ENCODE results near the gene ARHGAP1. TPM values are rescaled to one million over a fixed set of nuclear protein-coding genes. Genes with fewer than 3 reads are reported as not detected.

The ARHGAP1 gene
- total and polyA plus RNA-seq, 3 experiments from 2014 or later, result 56.8 to 76.1 (median 56.8) TPM

- CTCF ChIA-PET, result interaction anchor here (0.7 to 0.9 kb wide), 2 partner anchors 8 to 22 kb away, joined by 3 read pairs; partner anchors contain the start of gene ATG13
Measured at GRCh38 chr11:46640036-46640788, 60.2 kb downstream of the ARHGAP1 start.

DNA sequence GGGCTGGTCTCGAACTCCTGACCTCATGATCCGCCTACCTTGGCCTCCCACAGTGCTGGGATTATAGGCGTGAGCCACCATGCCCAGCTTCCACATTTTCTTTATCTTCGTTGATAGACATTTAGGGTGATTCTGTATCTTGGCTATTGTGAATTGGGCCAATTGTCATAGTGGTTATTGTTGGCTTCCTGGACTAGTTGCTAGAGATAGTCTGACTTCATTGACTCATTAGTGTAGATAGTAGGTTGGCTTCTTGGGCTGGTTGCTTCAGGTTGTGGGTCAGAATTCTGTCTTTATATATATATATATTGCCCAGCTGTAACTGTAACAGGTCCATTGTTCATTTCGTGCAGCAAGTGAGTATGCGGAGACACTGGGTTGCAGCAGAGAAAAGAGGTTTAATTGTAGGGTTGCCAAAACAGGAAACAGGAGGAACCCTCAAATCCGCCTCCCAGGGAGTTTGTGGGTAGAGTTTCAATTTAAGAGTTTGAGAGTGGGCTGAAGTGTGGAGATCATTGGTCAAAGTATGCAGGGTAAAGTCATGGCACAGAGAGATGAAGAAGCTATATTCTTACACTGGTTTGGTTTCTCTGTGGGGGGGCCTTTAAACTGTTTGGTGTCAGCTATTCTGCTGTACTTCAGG lies 61.1 kb downstream of the ARHGAP1 start:
- H3K4me3 Mint-ChIP-seq, result peak overlapping the region in 1 of 7 donors; percentile 49
- Histone ChIP-seq H3K9me3 (ENCODE audit: low read length) (no peaks in the 10 kb centered on the region), H3K27me3 (ENCODE audit: insufficient read depth, low read length, poor library complexity, severe bottlenecking) (no peaks in the 10 kb centered on the region), H3K4me1 (ENCODE audit: insufficient read depth, low read length) (no peaks in the 10 kb centered on the region), H3K36me3 (ENCODE audit: insufficient read depth, low read length) (peaks cover 20% of the 10 kb centered on the region), H3K4me3 (ENCODE audit: low read length) (no peak overlapping the region), H3K27ac (ENCODE audit: low read depth, low read length) (no peak overlapping the region)
- no peak for DNase-seq
- POLR2A ChIA-PET, result no interaction called here
- peak overlapping the region in 3 of 8 donors; percentile 43 to 59 (median 43) for H3K27ac Mint-ChIP-seq
- H3K27me3 Mint-ChIP-seq, result no peaks in the 10 kb centered on the region
- CTCF ChIA-PET, result interaction anchor here (0.7 to 0.9 kb wide), 2 partner anchors 9 to 22 kb away, joined by 3 read pairs; partner anchors contain the start of gene ATG13
- no peaks in the 10 kb centered on the region for H3K9me3 Mint-ChIP-seq
- H3K36me3 Mint-ChIP-seq, result peaks cover 7 to 56% (median 25%) of the 10 kb centered on the region in 3 donors
- H3K4me1 Mint-ChIP-seq, result peaks cover 21 to 44% (median 29%) of the 10 kb centered on the region in 3 donors

More at GRCh38 chr11:46640036-46640788, 60.2 kb downstream of the ARHGAP1 start:
- Mint-ChIP-seq H3K4me3 (no peak overlapping the region), H3K27ac (peak overlapping the region in 6 of 8 donors; percentile 22 to 42 (median 32)), H3K36me3 (peaks cover 11 to 63% (median 28%) of the 10 kb centered on the region in 3 donors), H3K4me1 (peaks cover 25 to 44% (median 29%) of the 10 kb centered on the region in 3 donors), H3K27me3 (no peaks in the 10 kb centered on the region), H3K9me3 (no peaks in the 10 kb centered on the region)
- H3K4me1 ChIP-seq (ENCODE audit: insufficient read depth, low read length), result no peaks in the 10 kb centered on the region
- POLR2A ChIA-PET, result no interaction called here
- no peaks in the 10 kb centered on the region for H3K27me3 ChIP-seq (ENCODE audit: insufficient read depth, low read length, poor library complexity, severe bottlenecking)
- DNase-seq, result no peak
- H3K4me3 ChIP-seq (ENCODE audit: low read length), result no peak overlapping the region
- no peaks in the 10 kb centered on the region for H3K9me3 ChIP-seq (ENCODE audit: low read length)
- no peak overlapping the region for H3K27ac ChIP-seq (ENCODE audit: low read depth, low read length)
- peaks cover 29% of the 10 kb centered on the region for H3K36me3 ChIP-seq (ENCODE audit: insufficient read depth, low read length)

DNA sequence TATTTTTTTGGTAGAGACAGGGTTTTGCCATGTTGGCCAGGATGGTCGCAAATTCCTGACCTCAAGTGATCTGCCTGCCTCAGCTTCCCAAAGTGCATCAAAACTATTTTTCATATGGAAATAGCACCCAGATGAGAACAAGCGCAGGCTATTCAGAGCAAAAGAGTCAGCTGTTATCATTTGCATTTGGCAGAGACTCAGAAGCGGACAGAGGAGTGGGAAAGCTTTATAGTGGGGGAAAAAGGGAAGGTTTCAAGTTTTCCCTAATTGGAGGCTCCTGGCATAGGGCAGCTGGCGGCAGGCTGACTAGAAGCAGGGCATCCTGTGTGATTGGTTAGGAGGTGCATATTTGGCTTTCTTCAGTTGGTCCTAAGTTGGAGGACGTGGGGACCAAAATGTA lies 62.9 kb downstream of the ARHGAP1 start:
- Histone ChIP-seq H3K27ac (ENCODE audit: low read depth, low read length) (no peak overlapping the region), H3K4me3 (ENCODE audit: low read length) (no peak overlapping the region), H3K36me3 (ENCODE audit: insufficient read depth, low read length) (peaks cover 18% of the 10 kb centered on the region), H3K27me3 (ENCODE audit: insufficient read depth, low read length, poor library complexity, severe bottlenecking) (no peaks in the 10 kb centered on the region), H3K9me3 (ENCODE audit: low read length) (no peaks in the 10 kb centered on the region), H3K4me1 (ENCODE audit: insufficient read depth, low read length) (no peaks in the 10 kb centered on the region)
- peaks cover 14 to 38% (median 22%) of the 10 kb centered on the region in 3 donors for H3K4me1 Mint-ChIP-seq
- no peak overlapping the region for H3K27ac Mint-ChIP-seq
- CTCF ChIA-PET, result interaction anchor here (1.5 kb wide), 1 partner anchor 19 kb away, joined by 3 read pairs; no protein-coding TSS in a partner anchor
- peaks cover 0 to 47% (median 14%) of the 10 kb centered on the region in 3 donors for H3K36me3 Mint-ChIP-seq
- no peaks in the 10 kb centered on the region for H3K27me3 Mint-ChIP-seq
- no peak overlapping the region for H3K4me3 Mint-ChIP-seq
- POLR2A ChIA-PET, result no interaction called here
- DNase-seq, result no peak
- no peaks in the 10 kb centered on the region for H3K9me3 Mint-ChIP-seq

DNA sequence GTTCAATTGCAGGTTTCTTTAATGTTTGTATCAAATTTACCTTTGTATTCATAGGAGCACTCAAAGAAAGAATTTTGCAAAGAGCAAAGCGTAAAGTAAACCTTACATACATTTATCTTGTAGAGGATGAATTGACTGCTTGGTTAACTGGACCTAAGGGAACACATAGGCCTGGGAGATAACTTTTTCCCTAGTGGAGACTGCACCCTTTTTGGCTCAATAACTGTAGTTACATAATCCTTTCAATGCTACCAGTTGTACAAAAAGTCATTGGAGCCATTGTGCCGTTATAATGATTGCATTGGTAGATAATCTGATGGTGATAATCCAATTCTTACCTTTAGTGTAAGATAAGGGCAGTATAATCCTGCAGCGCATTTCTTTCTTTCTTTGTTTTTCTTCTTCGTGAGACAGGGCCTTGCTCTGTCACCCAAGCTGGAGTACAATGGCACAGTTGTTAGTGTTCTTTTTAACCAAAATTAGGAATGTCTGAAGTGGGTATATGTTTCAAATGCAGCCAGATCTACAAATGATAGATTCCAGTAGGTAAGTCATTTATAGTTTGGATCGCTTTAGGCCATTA lies 64.8 kb downstream of the ARHGAP1 start:
- Mint-ChIP-seq H3K36me3 (peaks cover 0 to 56% (median 12%) of the 10 kb centered on the region in 3 donors), H3K27ac (no peak overlapping the region), H3K4me1 (peaks cover 24 to 49% (median 38%) of the 10 kb centered on the region in 3 donors), H3K9me3 (no peaks in the 10 kb centered on the region), H3K4me3 (no peak overlapping the region), H3K27me3 (no peaks in the 10 kb centered on the region)
- Histone ChIP-seq H3K4me3 (ENCODE audit: low read length) (no peak overlapping the region), H3K27ac (ENCODE audit: low read depth, low read length) (no peak overlapping the region), H3K27me3 (ENCODE audit: insufficient read depth, low read length, poor library complexity, severe bottlenecking) (no peaks in the 10 kb centered on the region), H3K36me3 (ENCODE audit: insufficient read depth, low read length) (peaks cover 31% of the 10 kb centered on the region), H3K9me3 (ENCODE audit: low read length) (no peaks in the 10 kb centered on the region), H3K4me1 (ENCODE audit: insufficient read depth, low read length) (no peaks in the 10 kb centered on the region)
- no peak for DNase-seq
- CTCF ChIA-PET, result no interaction called here
- POLR2A ChIA-PET, result no interaction called here

DNA sequence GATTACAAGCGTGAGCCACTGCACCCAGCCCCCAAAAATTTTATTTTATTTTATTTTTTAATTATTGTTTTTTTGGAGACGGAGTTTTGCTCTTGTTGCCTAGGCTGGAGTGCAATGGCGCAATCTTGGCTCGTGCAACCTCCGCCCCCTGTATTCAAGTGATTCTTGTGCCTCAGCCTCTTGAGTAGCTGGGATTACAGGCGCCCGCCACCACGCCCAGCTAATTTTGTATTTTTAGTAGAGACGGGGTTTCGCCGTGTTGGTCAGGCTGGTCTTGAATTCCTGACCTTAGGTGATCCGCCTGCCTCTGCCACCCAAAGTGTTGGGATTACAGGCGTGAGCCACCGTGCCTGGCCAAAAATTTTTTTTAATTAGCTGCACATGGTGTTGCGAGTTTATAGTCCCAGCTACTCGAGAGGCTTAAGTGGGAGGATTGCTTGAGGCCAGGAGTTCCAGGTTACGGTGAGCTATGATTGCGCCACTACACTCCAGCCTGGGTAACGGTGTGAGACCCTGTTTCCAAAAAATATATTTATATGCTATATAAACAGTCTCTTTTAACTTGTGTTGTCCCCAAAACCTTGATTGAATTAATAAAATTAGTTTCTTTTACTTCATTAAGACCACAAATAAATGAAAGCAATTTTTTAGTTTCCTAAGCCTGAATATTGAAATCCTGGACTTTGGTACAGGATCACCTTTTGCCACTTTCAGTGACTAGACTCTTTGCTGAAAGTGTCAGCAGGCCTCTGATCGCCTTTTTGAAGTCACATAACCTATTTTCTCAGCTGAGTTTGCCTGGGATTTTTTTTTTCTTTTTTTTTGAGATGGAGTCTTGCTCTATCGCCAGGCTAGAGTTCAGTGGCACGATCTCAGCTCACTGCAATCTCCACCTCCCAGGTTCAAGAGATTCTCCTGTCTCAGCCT lies 66.9 kb downstream of the ARHGAP1 start:
- H3K27ac Mint-ChIP-seq, result no peak overlapping the region
- H3K4me1 Mint-ChIP-seq, result peaks cover 23 to 45% (median 35%) of the 10 kb centered on the region in 3 donors
- H3K27ac ChIP-seq (ENCODE audit: low read depth, low read length), result no peak overlapping the region
- H3K27me3 Mint-ChIP-seq, result no peaks in the 10 kb centered on the region
- no peak overlapping the region for H3K4me3 ChIP-seq (ENCODE audit: low read length)
- H3K36me3 Mint-ChIP-seq, result peaks cover 0 to 58% (median 8%) of the 10 kb centered on the region in 3 donors
- no peak for DNase-seq
- no peaks in the 10 kb centered on the region for H3K9me3 ChIP-seq (ENCODE audit: low read length)
- POLR2A ChIA-PET, result no interaction called here
- no peaks in the 10 kb centered on the region for H3K4me1 ChIP-seq (ENCODE audit: insufficient read depth, low read length)
- H3K4me3 Mint-ChIP-seq, result no peak overlapping the region
- no peaks in the 10 kb centered on the region for H3K27me3 ChIP-seq (ENCODE audit: insufficient read depth, low read length, poor library complexity, severe bottlenecking)
- H3K9me3 Mint-ChIP-seq, result no peaks in the 10 kb centered on the region
- CTCF ChIA-PET, result no interaction called here
- peaks cover 37% of the 10 kb centered on the region for H3K36me3 ChIP-seq (ENCODE audit: insufficient read depth, low read length)

GRCh38 chr11:46632502-46632901 lies 67.9 kb downstream of the ARHGAP1 start:
- CTCF ChIA-PET, result no interaction called here
- no peak for DNase-seq
- Histone ChIP-seq H3K27me3 (ENCODE audit: insufficient read depth, low read length, poor library complexity, severe bottlenecking) (no peaks in the 10 kb centered on the region), H3K36me3 (ENCODE audit: insufficient read depth, low read length) (peaks cover 35% of the 10 kb centered on the region), H3K4me1 (ENCODE audit: insufficient read depth, low read length) (no peaks in the 10 kb centered on the region), H3K9me3 (ENCODE audit: low read length) (no peaks in the 10 kb centered on the region), H3K4me3 (ENCODE audit: low read length) (no peak overlapping the region), H3K27ac (ENCODE audit: low read depth, low read length) (no peak overlapping the region)
- Mint-ChIP-seq H3K27ac (peak overlapping the region in 5 of 8 donors; percentile 22 to 80 (median 66)), H3K36me3 (peaks cover 0 to 52% (median 6%) of the 10 kb centered on the region in 3 donors), H3K4me1 (peaks cover 20 to 42% (median 33%) of the 10 kb centered on the region in 3 donors), H3K4me3 (no peak overlapping the region), H3K9me3 (no peaks in the 10 kb centered on the region), H3K27me3 (no peaks in the 10 kb centered on the region)
- POLR2A ChIA-PET, result no interaction called here

DNA sequence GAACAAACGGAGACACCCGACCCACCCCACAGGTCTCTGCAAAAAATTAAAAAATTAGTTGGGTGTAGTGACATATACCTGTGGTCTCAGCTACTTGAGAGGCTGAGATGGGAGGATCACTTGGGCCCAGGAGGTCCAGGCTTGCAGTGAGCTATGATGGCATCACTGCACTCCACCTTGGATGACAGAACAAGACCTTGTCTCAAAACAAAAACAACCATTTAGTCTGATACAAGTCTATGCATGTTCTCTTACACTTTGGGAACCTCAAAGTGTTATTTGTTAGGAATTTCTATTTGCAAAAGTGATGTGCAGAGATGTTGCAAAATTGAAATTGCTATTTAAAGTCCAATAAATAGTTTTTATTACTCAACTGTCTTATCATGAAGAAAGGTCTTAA lies 68.7 kb downstream of the ARHGAP1 start:
- Mint-ChIP-seq H3K36me3 (peaks cover 0 to 50% (median 6%) of the 10 kb centered on the region in 3 donors), H3K9me3 (no peaks in the 10 kb centered on the region), H3K4me3 (no peak overlapping the region), H3K4me1 (peaks cover 18 to 42% (median 35%) of the 10 kb centered on the region in 3 donors), H3K27ac (peak overlapping the region in 1 of 8 donors; percentile 54), H3K27me3 (no peaks in the 10 kb centered on the region)
- Histone ChIP-seq H3K4me1 (ENCODE audit: insufficient read depth, low read length) (no peaks in the 10 kb centered on the region), H3K9me3 (ENCODE audit: low read length) (no peaks in the 10 kb centered on the region), H3K36me3 (ENCODE audit: insufficient read depth, low read length) (peaks cover 29% of the 10 kb centered on the region), H3K4me3 (ENCODE audit: low read length) (no peak overlapping the region), H3K27me3 (ENCODE audit: insufficient read depth, low read length, poor library complexity, severe bottlenecking) (no peaks in the 10 kb centered on the region), H3K27ac (ENCODE audit: low read depth, low read length) (no peak overlapping the region)
- POLR2A ChIA-PET, result interaction anchor here (0.6 kb wide), 1 partner anchor 674 kb away, joined by 5 read pairs; no protein-coding TSS in a partner anchor
- DNase-seq, result no peak
- CTCF ChIA-PET, result no interaction called here

Measured in CD8-positive, alpha-beta memory T cell (primary cell).